DMS53 treated with DMSO at 0.1 percent for 48 hours (cell line): ENCODE measurements around the gene ZNF862.
A peak's percentile ranks its signal among the peaks of the same experiment; 100 is the strongest.

ENCODE experiments used
- DNase-seq: peaks from one replicate; lab custom pipeline; 2025; ENCODE audit not compliant: unreplicated experiment; lab: John Stamatoyannopoulos, UW

The ZNF862 gene

GRCh38 chr7:149865437-149865836, 27.3 kb downstream of the ZNF862 start:
- no peak for DNase-seq

- DNase-seq: no peak
These were observed 28.1 kb downstream of the ZNF862 start for GRCh38 chr7:149866139-149866778.

- no peak for DNase-seq
These were observed 28.7 kb downstream of the ZNF862 start for GRCh38 chr7:149866779-149867447.

- no peak for DNase-seq
These were observed 29.8 kb downstream of the ZNF862 start for GRCh38 chr7:149867762-149868622.

- no peak for DNase-seq
These were observed 30.6 kb downstream of the ZNF862 start for GRCh38 chr7:149868623-149869290.

- DNase-seq: no peak
These were observed 31.1 kb downstream of the ZNF862 start for GRCh38 chr7:149869291-149869650.

- no peak for DNase-seq
These were observed 31.7 kb downstream of the ZNF862 start for GRCh38 chr7:149869867-149870266.

GRCh38 chr7:149870274-149870673, 32.1 kb downstream of the ZNF862 start:
- DNase-seq: no peak

- DNase-seq: no peak
These were observed 32.7 kb downstream of the ZNF862 start for GRCh38 chr7:149870701-149871483.

- DNase-seq: no peak
These were observed 33.4 kb downstream of the ZNF862 start for GRCh38 chr7:149871576-149871975.

GRCh38 chr7:149872419-149873073, 34.4 kb downstream of the ZNF862 start:
- peak; percentile 87 for DNase-seq

- DNase-seq: peak; percentile 95
These were observed 35.1 kb downstream of the ZNF862 start, which contains the start of gene ATP6V0E2 for GRCh38 chr7:149873074-149873969. ATP6V0E2 (plus strand) TSS chr7:149873969; CDS start chr7:149874066, 97 bp downstream.

- DNase-seq: peak; percentile 58
These were observed 35.9 kb downstream of the ZNF862 start for GRCh38 chr7:149873970-149874643.

GRCh38 chr7:149874644-149875028, 36.5 kb downstream of the ZNF862 start:
- no peak for DNase-seq

GRCh38 chr7:149875396-149875795, 37.2 kb downstream of the ZNF862 start:
- no peak for DNase-seq

- DNase-seq: no peak
These were observed 39.8 kb downstream of the ZNF862 start for GRCh38 chr7:149877890-149878522.

- DNase-seq: no peak
These were observed 40.3 kb downstream of the ZNF862 start for GRCh38 chr7:149878523-149878921.

GRCh38 chr7:149879271-149879743, 41.1 kb downstream of the ZNF862 start:
- no peak for DNase-seq
